K562 (cell line): Measurements from ENCODE around the gene PLA2G3. TPM values are rescaled to one million over a fixed set of nuclear protein-coding genes. Genes with fewer than 3 reads are reported as not detected.

Source experiments
- ATAC-seq: fragments of 200-7000 bp; cut with Tn5 transposase; 3 replicates; pipeline ENCODE4 v1.9.1; 2020; ENCODE audit warnings: moderate library complexity
- BruUV-seq: library from RNA; stranded (reverse); fragments of 400-500 nt; replicated peaks from 2 replicates; lab custom pipeline; 2021; lab: Mats Ljungman, UMichigan
- CTCF ChIA-PET: fragments of 300-600 bp; formaldehyde crosslinking; extraction: SDS; loops from one replicate; lab custom pipeline; 2021; ENCODE audit warnings: low intra/inter-chr PET ratio; lab: Yijun Ruan, JAX
- POLR2A ChIA-PET: fragments of 300-600, 350-650 bp; sonication (Branson Sonifier 250); formaldehyde crosslinking; extraction: SDS; loops from one replicate; lab custom pipeline; 2021; ENCODE audit warnings: antibody characterized with exemption, inconsistent platforms; lab: Yijun Ruan, JAX
- DNase-seq, 4 experiments: peaks; one replicate each; pipeline versions ENCODE4 v3.0.0 to v3.0.0-alpha.2; 2011 to 2018; ENCODE audit warnings: low spot score in 3 of 4, mixed read lengths in 3 of 4; ENCODE audit errors: extremely low read depth in 1 of 4
- FAIRE-seq: peaks from 2 replicates; lab custom pipeline; 2011; peaks lifted over from hg19 to GRCh38; lab: Jason Lieb, UNC
- H2AFZ ChIP-seq: 2 replicates; pipeline ENCODE4 v1.6.0; 2011; ENCODE audit warnings: low read depth, low read length, control low read depth, inconsistent platforms
- H3K27ac ChIP-seq: fragments of 200-600 bp; 3 replicates; pipeline ENCODE4 v1.8.0; 2011; ENCODE audit warnings: low read depth, mild to moderate bottlenecking, control low read depth, inconsistent platforms, low read length, moderate library complexity, mixed read lengths; ENCODE audit errors: extremely low read depth
- H3K27me3 ChIP-seq, 2 experiments: fragments of 300-600 bp in 1 of 2; 2 replicates in 1 of 2; 3 replicates in 1 of 2; pipeline versions ENCODE4 v1.6.0 to v1.8.0; 2011; ENCODE audit warnings: inconsistent platforms in 2 of 2, low read length in 2 of 2, mild to moderate bottlenecking in 1 of 2, mixed read lengths in 1 of 2, moderate library complexity in 1 of 2; ENCODE audit not compliant: control insufficient read depth in 2 of 2, insufficient read depth in 2 of 2
- H3K36me3 ChIP-seq: fragments of 300-600 bp; 3 replicates; pipeline ENCODE4 v1.8.0; 2011; ENCODE audit warnings: mild to moderate bottlenecking, low read length, inconsistent platforms; ENCODE audit not compliant: control insufficient read depth, insufficient read depth
- H3K4me1 ChIP-seq, 2 experiments: fragments of 200-600 bp in 1 of 2; replicated peaks in 1 of 2; 2 replicates in 1 of 2; 3 replicates in 1 of 2; pipeline versions ENCODE4 v1.5.1 to v1.8.0; 2011; ENCODE audit warnings: inconsistent platforms in 2 of 2, low read length in 2 of 2, mild to moderate bottlenecking in 1 of 2, mixed read lengths in 1 of 2, moderate library complexity in 1 of 2; ENCODE audit not compliant: control insufficient read depth in 2 of 2, insufficient read depth in 2 of 2
- H3K4me2 ChIP-seq: 2 replicates; pipeline ENCODE4 v1.6.1; 2011; ENCODE audit warnings: low read length, control low read depth, inconsistent platforms, mixed read lengths; ENCODE audit not compliant: insufficient read depth
- H3K4me3 ChIP-seq: fragments of 200-600 bp; sonication (generic), shearing (Covaris generic); 2 replicates; pipeline ENCODE4 v1.5.1; 2016; ENCODE audit warnings: control low read depth, inconsistent platforms
- H3K79me2 ChIP-seq: fragments of 200-600 bp; 3 replicates; pipeline ENCODE4 v1.8.0; 2011; ENCODE audit warnings: low read length, inconsistent platforms; ENCODE audit not compliant: control insufficient read depth, insufficient read depth
- H3K9ac ChIP-seq, 2 experiments: 2 replicates each; pipeline versions ENCODE4 v1.6.0 to v1.6.1; 2011; ENCODE audit warnings: low read depth in 2 of 2, low read length in 2 of 2, control low read depth in 1 of 2, inconsistent platforms in 1 of 2, mild to moderate bottlenecking in 1 of 2, mixed read lengths in 1 of 2; ENCODE audit not compliant: insufficient read depth in 1 of 2
- H3K9me1 ChIP-seq: one replicate; pipeline ENCODE4 v1.6.0; 2011; ENCODE audit warnings: inconsistent platforms, mild to moderate bottlenecking, low read length, moderate library complexity; ENCODE audit not compliant: control insufficient read depth, insufficient read depth
- H3K9me3 ChIP-seq: replicated peaks from 2 replicates; pipeline ENCODE4 v1.5.1; 2011; ENCODE audit warnings: low read depth, low read length, inconsistent platforms; ENCODE audit not compliant: control insufficient read depth, insufficient read depth
- H4K20me1 ChIP-seq: replicated peaks from 2 replicates; pipeline ENCODE4 v1.6.1; 2011; ENCODE audit warnings: low read length, inconsistent platforms, mixed read lengths; ENCODE audit not compliant: control insufficient read depth, insufficient read depth
- ARID3A ChIP-seq: IDR thresholded peaks from 2 replicates; pipeline ENCODE4 v1.6.1; 2012; ENCODE audit warnings: low read depth, low read length, improper control_type of control experiment, borderline replicate concordance
- ATF6 ChIP-seq: sonication (generic); formaldehyde crosslinking; IDR thresholded peaks from 2 replicates; pipeline ENCODE4 v1.4.0; 2020; ENCODE audit warnings: mild to moderate bottlenecking, missing genetic modification reagents
- CEBPB ChIP-seq: fragments of 450-650 bp; IDR thresholded peaks from 2 replicates; pipeline ENCODE4 v1.6.1; 2016; ENCODE audit warnings: missing genetic modification characterization, missing compliant biosample characterization
- GABPB2 ChIP-seq: fragments of 250-450 bp; sonication (Bioruptor Pico); conservative IDR thresholded peaks from 2 replicates; pipeline ENCODE4 v1.5.1; 2021; ENCODE audit warnings: mild to moderate bottlenecking
- MEF2A ChIP-seq: IDR thresholded peaks from 2 replicates; pipeline ENCODE4 v1.6.1; 2011; ENCODE audit warnings: low read depth, mild to moderate bottlenecking, low read length, moderate library complexity; ENCODE audit not compliant: control insufficient read depth
- NBN ChIP-seq: fragments of 450-650 bp; IDR thresholded peaks from 2 replicates; pipeline ENCODE4 v1.6.1; 2016; ENCODE audit warnings: low read depth, mild to moderate bottlenecking
- NCOA6 ChIP-seq: fragments of 450-650 bp; IDR thresholded peaks from 2 replicates; pipeline ENCODE4 v1.6.1; 2017; ENCODE audit warnings: mild to moderate bottlenecking
- PATZ1 ChIP-seq: fragments of 250-450 bp; sonication (Bioruptor Pico); IDR thresholded peaks from 2 replicates; pipeline ENCODE4 v1.5.0; 2020; ENCODE audit warnings: mild to moderate bottlenecking, borderline replicate concordance
- RBM22 ChIP-seq: fragments of 200-400 bp; formaldehyde crosslinking; IDR thresholded peaks from 2 replicates; pipeline ENCODE4 v1.6.1; 2018; ENCODE audit warnings: low read length, low read depth; ENCODE audit not compliant: poor library complexity, severe bottlenecking
- ZNF274 ChIP-seq: IDR thresholded peaks from 2 replicates; pipeline ENCODE4 v1.6.1; 2011; ENCODE audit warnings: low read depth, mild to moderate bottlenecking, low read length, moderate library complexity, borderline replicate concordance
- ZNF512 ChIP-seq: IDR thresholded peaks from 2 replicates; pipeline ENCODE4 v1.6.1; 2016; ENCODE audit warnings: missing genetic modification characterization, missing compliant biosample characterization
- ZNF644 ChIP-seq: fragments of 200-800 bp; sonication (Bioruptor generic); IDR thresholded peaks from 2 replicates; pipeline ENCODE4 v1.6.1; 2016; ENCODE audit warnings: low read depth, missing genetic modification characterization, missing compliant biosample characterization
- WGBS: fragments of 100-300 bp; shearing (Covaris generic); methylation state at CpG from one replicate; pipeline ENCODE4 v1.1.6; 2016; ENCODE audit warnings: low coverage, mixed read lengths; ENCODE audit not compliant: insufficient coverage; ENCODE audit errors: missing lambda C conversion rate; 5-methylcytosine and 5-hydroxymethylcytosine counted together
- in situ Hi-C: fragments of 300-500 bp; cut with MboI; formaldehyde crosslinking; loops from 4 replicates; pipeline ENCODE4 v1.15.0; 2018; ENCODE audit warnings: inconsistent platforms, mixed read lengths
- intact Hi-C: fragments of 100-400 bp; cut with micrococcal nuclease; formaldehyde crosslinking; loops from 2 replicates; pipeline ENCODE4 v1.14.2; 2022
- polyA plus RNA-seq, 8 experiments: library from polyadenylated mRNA; depleted of rRNA in 4 of 8; stranded (reverse) in 5 of 8; unstranded in 3 of 8; fragments of >200 nt; fragmentation: Nextera tagmentation in 2 of 8; fragmentation: Illumina TruSeq in 1 of 8; extraction: Ambion mirVana in 2 of 8; extraction: Trizol in 1 of 8; gene quantifications; 2 replicates each; pipeline versions ENCODE4 v1.2.1 to v1.2.3, GENCODE V29; 2011 to 2014; ENCODE audit warnings: inconsistent platforms in 1 of 8, missing spikeins in 1 of 8
- total RNA-seq, 7 experiments: library from RNA; depleted of rRNA in 6 of 7; stranded (reverse); fragments of >200 nt in 6 of 7; fragmentation: Illumina TruSeq in 2 of 7; extraction: Trizol in 2 of 7; gene quantifications; 2 replicates each; pipeline versions ENCODE4 v1.2.1 to v1.2.3, GENCODE V29; 2011 to 2021; ENCODE audit warnings: low replicate concordance in 1 of 7

The PLA2G3 gene
- total and polyA plus RNA-seq, 9 of the 15 experiments (the other 6 are each of a cell fraction or from before 2014, with no cell fraction given) = 0.18 to 1.4 (median 0.64) TPM

- no peak for TF ChIP-seq ATF6 (CRISPR knock-in tag)
- no peak for TF ChIP-seq ARID3A
- TF ChIP-seq NBN = no peak
Observed at GRCh38 chr22:31170971-31171370, 30.7 kb upstream of the PLA2G3 start (continued).

GRCh38 chr22:31162015-31162765 is 21.9 kb upstream of the PLA2G3 start:
- ATAC-seq = no peak
- no peak for FAIRE-seq
- in situ Hi-C loops = no loop called here
- Histone ChIP-seq H3K9me1 (no peaks in the 10 kb centered on the region), H3K9ac (no peak overlapping the region), H3K27ac (no peak overlapping the region), H2AFZ (no peak overlapping the region), H3K79me2 (peaks cover 13% of the 10 kb centered on the region), H4K20me1 (no peaks in the 10 kb centered on the region; the same call in 1 of the 2 replicates), H3K4me2 (no peak overlapping the region), H3K4me1 (no peaks in the 10 kb centered on the region; a peak in 2 of 5 replicates), H3K36me3 (no peaks in the 10 kb centered on the region), H3K4me3 (no peak overlapping the region), H3K9me3 (no peaks in the 10 kb centered on the region), H3K27me3 (no peaks in the 10 kb centered on the region)
- no peak for DNase-seq
- 78% methylated on average over 4 of the region's 5 CpGs for WGBS
- CTCF ChIA-PET = interaction anchor here (0.7 kb wide), 1 partner anchor 18 kb away, joined by 5 read pairs; no protein-coding TSS in a partner anchor
- intact Hi-C loops = no loop called here
- POLR2A ChIA-PET = interaction anchor here (0.7 kb wide), 1 partner anchor 254 kb away, joined by 4 read pairs; no protein-coding TSS in a partner anchor
- BruUV-seq = no TSS peak
- TF ChIP-seq PATZ1 (no peak), RBM22 (no peak), MEF2A (no peak), CEBPB (tag) (no peak), ZNF274 (no peak), GABPB2 (CRISPR knock-in tag) (no peak), ZNF512 (tag) (no peak), NCOA6 (no peak), ZNF644 (tag) (no peak)
